T-cell (primary cell): ENCODE measurements around the gene CDKN2B-AS1. TPM values are rescaled to one million over a fixed set of nuclear protein-coding genes. Genes with fewer than 3 reads are reported as not detected.

Experiments used
- ATAC-seq, 4 experiments: fragments of 200-7000 bp in 3 of 4; fragments of 150-1000 bp in 1 of 4; cut with Tn5 transposase; replicated peaks in 1 of 4; 1 replicate in 3 of 4; 2 replicates in 1 of 4; pipeline ENCODE4 v1.10.0; 2021; ENCODE audit warnings: moderate library complexity in 3 of 4, mild to moderate bottlenecking in 2 of 4, moderate number of reproducible peaks in 1 of 4
- CTCF ChIA-PET, 2 donors: fragments of 300-600 bp; sonication (Branson Sonifier 250); formaldehyde crosslinking; loops; one replicate each; lab custom pipeline; 2022; ENCODE audit warnings: antibody characterized with exemption in 2 of 2; lab: Charles Lee
- POLR2A ChIA-PET, 2 donors: fragments of 300-600 bp; sonication (Branson Sonifier 250); formaldehyde crosslinking; loops; one replicate each; lab custom pipeline; 2022; ENCODE audit warnings: antibody characterized with exemption in 2 of 2; lab: Charles Lee
- DNase-seq, 35 experiments: peaks; one replicate each; pipeline versions ENCODE4 v3.0.0 to v3.0.0-alpha.2; 2013 to 2023
- H3K27ac ChIP-seq: one replicate; pipeline ENCODE4 v1.5.1; 2013; ENCODE audit warnings: low read length
- H3K27me3 ChIP-seq, 2 experiments: replicated peaks in 1 of 2; 1 replicate in 1 of 2; 2 replicates in 1 of 2; pipeline versions ENCODE4 v1.6.1 to v1.7.0; 2013; ENCODE audit warnings: low read length in 1 of 2, mixed read lengths in 1 of 2; ENCODE audit not compliant: control insufficient read depth in 2 of 2, insufficient read depth in 2 of 2; ENCODE audit errors: extremely low read depth in 1 of 2
- H3K36me3 ChIP-seq, 2 donors: 1 replicate in 1 of 2; 2 replicates in 1 of 2; pipeline versions ENCODE4 v1.6.1 to v1.7.0; 2013; ENCODE audit warnings: low read length in 1 of 2; ENCODE audit not compliant: control insufficient read depth in 2 of 2, insufficient read depth in 1 of 2; ENCODE audit errors: extremely low read depth in 1 of 2
- H3K4me1 ChIP-seq, 2 experiments: 1 replicate in 1 of 2; 2 replicates in 1 of 2; pipeline versions ENCODE4 v1.6.1 to v1.7.0; 2013; ENCODE audit warnings: low read length in 2 of 2, mixed read lengths in 1 of 2; ENCODE audit not compliant: insufficient read depth in 2 of 2, control insufficient read depth in 1 of 2; ENCODE audit errors: extremely low read depth in 1 of 2
- H3K4me3 ChIP-seq, 2 donors: 1 replicate in 1 of 2; 2 replicates in 1 of 2; pipeline versions ENCODE4 v1.5.1 to v1.7.0; 2013; ENCODE audit warnings: mild to moderate bottlenecking in 2 of 2, low read length in 1 of 2, moderate library complexity in 1 of 2; ENCODE audit not compliant: control insufficient read depth in 1 of 2; ENCODE audit errors: extremely low read depth in 1 of 2
- H3K9me3 ChIP-seq: 2 replicates; pipeline ENCODE4 v1.7.0; 2013
- H3K27ac Mint-ChIP-seq, 2 donors: one replicate each; pipeline ENCODE4 v1.8.0; 2020 to 2021; ENCODE audit warnings: mild to moderate bottlenecking in 2 of 2, mixed read lengths in 2 of 2
- H3K27me3 Mint-ChIP-seq, 2 donors: one replicate each; pipeline ENCODE4 v1.8.0; 2021 to 2022; ENCODE audit warnings: mixed read lengths in 2 of 2
- H3K36me3 Mint-ChIP-seq: one replicate; pipeline ENCODE4 v1.8.0; 2021; ENCODE audit warnings: mixed read lengths
- H3K4me1 Mint-ChIP-seq, 3 donors: one replicate each; pipeline ENCODE4 v1.8.0; 2020 to 2022; ENCODE audit warnings: mixed read lengths in 3 of 3, mild to moderate bottlenecking in 1 of 3
- H3K4me3 Mint-ChIP-seq, 3 donors: one replicate each; pipeline ENCODE4 v1.8.0; 2020 to 2022; ENCODE audit warnings: mild to moderate bottlenecking in 3 of 3, mixed read lengths in 3 of 3, moderate library complexity in 3 of 3
- H3K9me3 Mint-ChIP-seq, 3 donors: one replicate each; pipeline ENCODE4 v1.8.0; 2020 to 2022; ENCODE audit warnings: mixed read lengths in 3 of 3
- WGBS: methylation state at CpG from one replicate; pipeline ENCODE4 v1.1.5; 2013; ENCODE audit warnings: missing lambda C conversion rate; ENCODE audit not compliant: insufficient coverage; 5-methylcytosine and 5-hydroxymethylcytosine counted together
- total RNA-seq, 35 experiments: library from RNA in 6 of 35; stranded (reverse) in 6 of 35; fragments of 120-200 nt in 1 of 35; gene quantifications; one replicate each; pipeline versions ENCODE4 v1.2.1 to v1.2.4 and lab custom pipeline; 2013 to 2026

The CDKN2B-AS1 gene
- total RNA-seq, 5 donors from 2014 or later (not counting 1 experiment from before 2014, with no cell fraction given), result 1.1 to 1.5 (median 1.4) TPM

DNA sequence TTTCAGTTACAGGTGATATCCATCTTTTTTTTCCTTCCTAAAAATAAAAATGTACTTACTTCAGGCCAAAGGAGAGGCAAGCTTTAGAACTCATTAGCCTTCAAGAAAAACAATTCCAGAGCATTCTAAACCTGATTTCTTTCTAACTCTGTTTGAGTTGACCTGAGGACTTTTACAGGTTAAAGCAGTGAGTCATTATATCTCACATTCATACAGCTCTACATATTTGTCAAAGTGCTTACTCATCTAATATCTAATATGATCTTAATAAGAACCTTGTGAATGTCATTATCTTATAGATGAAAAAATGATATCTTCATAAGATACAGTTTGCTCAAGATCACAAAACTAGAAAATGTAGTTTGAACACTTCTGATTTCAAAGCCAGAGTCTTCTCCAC is 163.7 kb downstream of the CDKN2B-AS1 start:
- ChIA-PET POLR2A (no interaction called here), CTCF (no interaction called here)
- no peaks in the 10 kb centered on the region for H3K9me3 Mint-ChIP-seq
- H3K27me3 Mint-ChIP-seq, result no peaks in the 10 kb centered on the region
- peaks cover 0 to 8% of the 10 kb centered on the region in 2 experiments for H3K27me3 ChIP-seq
- no peaks in the 10 kb centered on the region for H3K36me3 Mint-ChIP-seq
- no peak for ATAC-seq
- no peak overlapping the region for H3K27ac Mint-ChIP-seq
- no peaks in the 10 kb centered on the region for H3K9me3 ChIP-seq
- H3K4me3 ChIP-seq, result no peak overlapping the region
- H3K4me1 ChIP-seq, result no peaks in the 10 kb centered on the region
- H3K4me3 Mint-ChIP-seq, result no peak overlapping the region
- peaks cover 0 to 2% (median 2%) of the 10 kb centered on the region in 3 donors for H3K4me1 Mint-ChIP-seq
- no peak for DNase-seq
- H3K36me3 ChIP-seq, result no peaks in the 10 kb centered on the region
- no peak overlapping the region for H3K27ac ChIP-seq

GRCh38 chr9:22158927-22159346 is 164.3 kb downstream of the CDKN2B-AS1 start:
- ATAC-seq, result no peak
- Mint-ChIP-seq H3K4me3 (no peak overlapping the region), H3K36me3 (no peaks in the 10 kb centered on the region), H3K4me1 (peaks cover 0 to 2% (median 2%) of the 10 kb centered on the region in 3 donors), H3K27me3 (no peaks in the 10 kb centered on the region), H3K9me3 (no peaks in the 10 kb centered on the region), H3K27ac (no peak overlapping the region)
- Histone ChIP-seq H3K9me3 (no peaks in the 10 kb centered on the region), H3K27me3 (peaks cover 0 to 8% of the 10 kb centered on the region in 2 experiments), H3K4me1 (no peaks in the 10 kb centered on the region), H3K4me3 (no peak overlapping the region), H3K27ac (no peak overlapping the region), H3K36me3 (no peaks in the 10 kb centered on the region)
- DNase-seq, result no peak
- WGBS, result no CpG with 5 or more reads among the region's 3 CpGs
- CTCF ChIA-PET, result interaction anchor here in 1 of 2 donors (0.6 kb wide), 1 partner anchor 110 kb away, joined by 3 read pairs; no protein-coding TSS in a partner anchor
- POLR2A ChIA-PET, result interaction anchor here in 1 of 2 donors (0.6 kb wide), 1 partner anchor 13 kb away, joined by 3 read pairs; no protein-coding TSS in a partner anchor

- H3K4me3 Mint-ChIP-seq, result no peak overlapping the region
- H3K9me3 Mint-ChIP-seq, result no peaks in the 10 kb centered on the region
- no peaks in the 10 kb centered on the region for H3K36me3 Mint-ChIP-seq
- H3K27me3 Mint-ChIP-seq, result no peaks in the 10 kb centered on the region
- H3K27ac Mint-ChIP-seq, result no peak overlapping the region
- CTCF ChIA-PET, result interaction anchor here in 1 of 2 donors (0.6 kb wide), 1 partner anchor 111 kb away, joined by 3 read pairs; no protein-coding TSS in a partner anchor
- H3K4me1 ChIP-seq, result no peaks in the 10 kb centered on the region
- 100% methylated on average over 1 of the region's 1 CpG for WGBS
- DNase-seq (no peak), ATAC-seq (no peak)
- H3K9me3 ChIP-seq, result no peaks in the 10 kb centered on the region
- no peak overlapping the region for H3K4me3 ChIP-seq
- POLR2A ChIA-PET, result no interaction called here
- H3K27me3 ChIP-seq, result peaks cover 0 to 8% of the 10 kb centered on the region in 2 experiments
- peaks cover 0 to 2% (median 2%) of the 10 kb centered on the region in 3 donors for H3K4me1 Mint-ChIP-seq
- no peak overlapping the region for H3K27ac ChIP-seq
- H3K36me3 ChIP-seq, result no peaks in the 10 kb centered on the region
Observed at GRCh38 chr9:22159586-22159985, 165.0 kb downstream of the CDKN2B-AS1 start.

DNA sequence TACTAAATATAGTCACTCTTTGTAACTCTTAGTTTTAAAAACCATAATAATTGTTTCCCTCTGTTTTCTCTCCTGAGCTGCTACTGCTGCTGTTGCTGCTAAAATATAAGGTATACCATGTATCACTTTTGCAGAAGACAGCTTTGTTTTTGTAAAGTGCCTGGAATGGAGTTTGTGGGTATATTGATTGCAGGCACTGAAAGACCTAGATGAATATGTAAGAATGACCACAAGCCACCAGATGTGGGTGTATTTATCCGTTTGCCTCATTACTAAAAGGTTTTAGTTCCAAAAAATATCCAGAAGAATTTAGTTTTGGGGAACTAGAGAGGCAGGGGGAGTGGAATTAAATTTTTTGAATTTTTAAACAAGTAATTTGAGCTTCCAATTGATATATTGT is 165.6 kb downstream of the CDKN2B-AS1 start:
- Mint-ChIP-seq H3K36me3 (no peaks in the 10 kb centered on the region), H3K4me1 (peaks cover 0 to 2% (median 2%) of the 10 kb centered on the region in 3 donors), H3K27ac (no peak overlapping the region), H3K4me3 (no peak overlapping the region), H3K27me3 (no peaks in the 10 kb centered on the region), H3K9me3 (no peaks in the 10 kb centered on the region)
- CTCF ChIA-PET, result no interaction called here
- no peak overlapping the region for H3K27ac ChIP-seq
- ATAC-seq, result no peak
- 60% methylated on average over 1 of the region's 1 CpG for WGBS
- peaks cover 0 to 4% of the 10 kb centered on the region in 2 experiments for H3K27me3 ChIP-seq
- no peaks in the 10 kb centered on the region for H3K9me3 ChIP-seq
- POLR2A ChIA-PET, result interaction anchor here in 1 of 2 donors (0.7 kb wide), 1 partner anchor 44 kb away, joined by 3 read pairs; no protein-coding TSS in a partner anchor
- DNase-seq, result no peak
- no peaks in the 10 kb centered on the region for H3K4me1 ChIP-seq
- H3K4me3 ChIP-seq, result no peak overlapping the region
- no peaks in the 10 kb centered on the region for H3K36me3 ChIP-seq

GRCh38 chr9:22165144-22165543 is 170.6 kb downstream of the CDKN2B-AS1 start:
- H3K4me1 ChIP-seq, result no peaks in the 10 kb centered on the region
- ATAC-seq, result no peak
- H3K4me3 ChIP-seq, result no peak overlapping the region
- Mint-ChIP-seq H3K9me3 (no peaks in the 10 kb centered on the region), H3K4me1 (no peaks in the 10 kb centered on the region), H3K4me3 (no peak overlapping the region), H3K36me3 (no peaks in the 10 kb centered on the region), H3K27ac (no peak overlapping the region), H3K27me3 (no peaks in the 10 kb centered on the region)
- no peak for DNase-seq
- peaks cover 0 to 3% of the 10 kb centered on the region in 2 experiments for H3K27me3 ChIP-seq
- no peaks in the 10 kb centered on the region for H3K36me3 ChIP-seq
- H3K9me3 ChIP-seq, result no peaks in the 10 kb centered on the region
- ChIA-PET CTCF (no interaction called here), POLR2A (no interaction called here)
- H3K27ac ChIP-seq, result no peak overlapping the region
- WGBS, result no CpG with 5 or more reads among the region's 1 CpG

DNA sequence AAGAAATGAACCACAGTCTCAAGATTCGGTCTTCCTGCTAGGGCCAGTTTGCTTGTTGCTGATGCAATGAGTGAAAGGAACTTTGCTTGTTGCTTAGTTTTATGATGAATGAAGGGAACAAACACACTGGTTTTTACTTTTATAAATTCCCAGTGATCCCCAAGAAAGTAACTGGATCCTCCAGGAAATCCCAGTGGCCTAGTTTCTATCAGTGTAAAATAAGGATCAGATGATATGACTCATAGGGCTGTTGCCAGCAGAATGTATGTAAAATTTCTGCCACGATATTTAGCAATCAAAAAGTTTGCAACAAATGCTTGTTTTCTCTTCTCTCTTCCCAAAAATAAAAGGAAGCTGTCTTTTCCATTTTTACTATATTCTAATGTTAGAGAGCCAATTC is 174.7 kb downstream of the CDKN2B-AS1 start:
- Histone ChIP-seq H3K4me1 (no peaks in the 10 kb centered on the region), H3K9me3 (no peaks in the 10 kb centered on the region), H3K27me3 (peaks cover 0 to 3% of the 10 kb centered on the region in 2 experiments), H3K27ac (no peak overlapping the region), H3K4me3 (no peak overlapping the region), H3K36me3 (no peaks in the 10 kb centered on the region)
- ATAC-seq (no peak), DNase-seq (no peak)
- Mint-ChIP-seq H3K27me3 (no peaks in the 10 kb centered on the region), H3K36me3 (no peaks in the 10 kb centered on the region), H3K4me3 (no peak overlapping the region), H3K9me3 (no peaks in the 10 kb centered on the region), H3K27ac (no peak overlapping the region), H3K4me1 (no peaks in the 10 kb centered on the region)
- no CpG with 5 or more reads among the region's 2 CpGs for WGBS
- ChIA-PET CTCF (no interaction called here), POLR2A (no interaction called here)
